Measurements from ENCODE around the gene STIM1.
"Not testable (repeated sequence)": the region's sequence is repeated elsewhere in the genome, so short reads cannot be mapped to it uniquely, and the experiment has no call there.

STIM1 gene

DNA sequence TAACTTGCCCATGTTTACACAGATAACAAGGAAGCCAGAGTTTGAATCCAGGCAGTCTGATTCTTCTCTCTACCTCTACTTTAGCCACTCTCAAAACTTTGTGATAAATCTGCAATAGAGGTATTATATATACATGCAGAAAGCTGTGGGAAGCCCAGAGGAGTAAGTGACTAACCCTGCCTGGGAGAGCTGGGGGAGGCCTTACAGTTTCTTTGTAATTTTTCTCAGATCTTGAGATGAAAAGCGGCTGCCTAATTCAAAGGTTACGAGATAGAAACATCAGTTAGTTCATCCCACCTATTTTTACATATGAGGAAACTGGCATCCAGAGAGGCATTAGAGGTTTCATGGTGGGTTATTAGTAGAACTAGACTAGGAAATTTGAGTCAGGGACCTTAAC is 4.9 kb downstream of the STIM1 start:
- TF ChIP-seq, protein P1, sequence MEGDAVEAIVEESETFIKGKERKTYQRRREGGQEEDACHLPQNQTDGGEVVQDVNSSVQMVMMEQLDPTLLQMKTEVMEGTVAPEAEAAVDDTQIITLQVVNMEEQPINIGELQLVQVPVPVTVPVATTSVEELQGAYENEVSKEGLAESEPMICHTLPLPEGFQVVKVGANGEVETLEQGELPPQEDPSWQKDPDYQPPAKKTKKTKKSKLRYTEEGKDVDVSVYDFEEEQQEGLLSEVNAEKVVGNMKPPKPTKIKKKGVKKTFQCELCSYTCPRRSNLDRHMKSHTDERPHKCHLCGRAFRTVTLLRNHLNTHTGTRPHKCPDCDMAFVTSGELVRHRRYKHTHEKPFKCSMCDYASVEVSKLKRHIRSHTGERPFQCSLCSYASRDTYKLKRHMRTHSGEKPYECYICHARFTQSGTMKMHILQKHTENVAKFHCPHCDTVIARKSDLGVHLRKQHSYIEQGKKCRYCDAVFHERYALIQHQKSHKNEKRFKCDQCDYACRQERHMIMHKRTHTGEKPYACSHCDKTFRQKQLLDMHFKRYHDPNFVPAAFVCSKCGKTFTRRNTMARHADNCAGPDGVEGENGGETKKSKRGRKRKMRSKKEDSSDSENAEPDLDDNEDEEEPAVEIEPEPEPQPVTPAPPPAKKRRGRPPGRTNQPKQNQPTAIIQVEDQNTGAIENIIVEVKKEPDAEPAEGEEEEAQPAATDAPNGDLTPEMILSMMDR (IDR thresholded peaks at IDR 0.05; ENCODE audit: low read depth, low read length, missing control alignments) = no peak
- H3K4me3 ChIP-seq (replicated peaks; ENCODE audit: low read depth, low read length) = no peak overlapping the region
- no peak for DNase-seq (ENCODE audit: extremely low read depth, low read depth)

DNA sequence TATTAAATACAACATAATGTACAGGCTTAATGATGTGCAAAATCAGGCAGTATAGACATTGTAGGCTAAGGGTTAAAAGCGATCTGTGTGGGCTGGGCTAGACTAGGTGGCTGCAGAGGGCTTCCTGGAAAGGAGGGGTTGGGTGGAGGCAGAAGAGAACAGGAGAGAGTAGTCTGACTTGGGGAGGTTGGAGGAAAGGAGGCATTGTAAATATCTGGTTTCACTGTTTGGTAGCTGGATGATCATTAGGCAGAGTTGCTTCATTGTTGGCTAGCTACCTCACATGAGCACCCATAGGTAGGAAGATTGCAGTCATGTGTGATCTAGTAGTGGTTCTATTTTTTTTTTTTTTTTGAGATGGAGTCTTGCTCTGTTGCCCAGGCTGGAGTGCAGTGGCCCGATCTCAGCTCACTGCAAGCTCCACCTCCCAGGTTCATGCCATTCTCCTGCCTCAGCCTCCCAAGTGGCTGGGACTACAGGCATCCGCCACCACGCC is 5.5 kb downstream of the STIM1 start:
- not testable (repeated sequence) for H3K4me3 ChIP-seq (replicated peaks; ENCODE audit: low read depth, low read length); DNase-seq (ENCODE audit: extremely low read depth, low read depth)

DNA sequence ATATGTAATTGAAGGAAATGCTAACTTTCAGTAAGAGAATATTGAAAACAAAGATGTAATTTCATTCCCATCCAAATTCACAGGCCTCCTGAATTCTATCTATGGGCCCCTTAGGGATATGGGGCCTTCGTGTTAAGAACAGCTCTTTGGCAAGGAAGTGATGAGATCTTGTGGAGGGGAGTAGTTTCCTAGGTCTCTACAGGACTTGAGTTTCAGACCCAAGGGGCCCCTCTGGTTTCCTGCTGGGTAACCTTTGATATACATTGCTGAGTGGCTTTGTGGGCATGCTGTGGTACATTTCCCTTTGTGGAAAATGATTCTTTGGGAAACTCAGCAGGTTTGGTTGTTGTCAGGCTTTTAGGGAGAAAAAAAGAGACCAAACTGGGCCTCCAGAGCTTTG is 6.2 kb downstream of the STIM1 start:
- no peak for DNase-seq (ENCODE audit: extremely low read depth, low read depth)
- TF ChIP-seq, protein P1 (IDR thresholded peaks at IDR 0.05; ENCODE audit: low read depth, low read length, missing control alignments) = no peak
- H3K4me3 ChIP-seq (replicated peaks; ENCODE audit: low read depth, low read length) = no peak overlapping the region

DNA sequence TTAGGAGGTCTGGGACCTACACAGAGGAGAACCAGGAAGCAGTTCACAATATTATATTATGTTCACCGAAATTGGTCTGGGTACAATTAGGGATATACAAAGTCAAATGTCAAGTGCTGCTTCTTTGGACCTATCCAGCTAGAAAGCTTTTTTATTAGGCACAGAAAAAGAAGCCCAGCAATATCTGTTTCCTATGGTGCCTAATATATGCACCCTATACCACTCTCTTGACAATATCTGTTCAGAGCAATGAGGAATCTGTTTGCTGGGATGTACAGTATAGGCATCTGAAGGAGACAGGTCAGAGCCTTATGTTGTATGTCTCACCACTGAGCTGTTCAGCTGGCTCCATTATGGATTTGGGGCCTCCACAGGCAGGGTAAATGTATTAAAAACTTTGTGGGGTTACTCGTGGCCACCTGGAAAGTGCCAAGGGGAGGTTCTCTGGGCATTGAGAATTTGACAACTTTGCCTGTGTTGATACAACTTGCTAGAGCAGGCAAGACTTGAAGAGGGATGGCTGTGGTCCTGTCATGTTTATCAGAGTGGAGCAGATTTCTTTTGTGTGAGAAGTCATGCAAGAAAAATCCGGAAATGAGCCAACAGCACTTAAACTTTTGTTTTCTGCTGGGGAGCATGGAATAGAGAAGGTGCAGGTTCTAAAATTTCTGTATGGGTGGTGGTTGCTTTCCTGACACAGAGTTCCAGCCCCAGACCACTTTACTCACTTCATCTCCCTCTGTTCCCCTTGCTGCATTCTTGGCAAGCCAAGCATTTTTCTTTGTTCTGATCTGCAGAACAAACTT is 10.1 kb downstream of the STIM1 start:
- H3K4me3 ChIP-seq (replicated peaks; ENCODE audit: low read depth, low read length) = no peak overlapping the region
- DNase-seq (ENCODE audit: extremely low read depth, low read depth) = no peak
- TF ChIP-seq, protein P1 (IDR thresholded peaks at IDR 0.05; ENCODE audit: low read depth, low read length, missing control alignments) = no peak

DNA sequence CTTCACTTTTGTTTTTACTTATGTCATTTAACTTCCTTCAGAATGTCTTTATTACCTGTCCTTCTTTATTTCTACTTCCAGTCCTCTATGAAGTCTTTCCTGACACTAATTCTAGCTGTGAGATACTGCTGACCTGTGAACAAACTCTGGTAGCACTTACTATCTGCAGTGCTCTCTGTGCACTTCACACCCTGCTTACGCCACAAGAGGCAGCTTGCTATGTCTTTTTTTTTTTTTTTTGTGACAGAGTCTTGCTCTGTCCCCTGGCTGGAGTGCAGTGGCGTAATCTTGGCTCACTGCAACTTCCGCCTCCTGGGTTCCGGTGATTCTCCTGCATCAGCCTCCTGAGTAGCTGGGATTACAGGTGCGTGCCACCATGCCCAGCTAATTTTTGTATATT is 10.7 kb downstream of the STIM1 start:
- H3K4me3 ChIP-seq (replicated peaks; ENCODE audit: low read depth, low read length) = no peak overlapping the region
- DNase-seq (ENCODE audit: extremely low read depth, low read depth) = no peak
- TF ChIP-seq, protein P1 (IDR thresholded peaks at IDR 0.05; ENCODE audit: low read depth, low read length, missing control alignments) = no peak

DNA sequence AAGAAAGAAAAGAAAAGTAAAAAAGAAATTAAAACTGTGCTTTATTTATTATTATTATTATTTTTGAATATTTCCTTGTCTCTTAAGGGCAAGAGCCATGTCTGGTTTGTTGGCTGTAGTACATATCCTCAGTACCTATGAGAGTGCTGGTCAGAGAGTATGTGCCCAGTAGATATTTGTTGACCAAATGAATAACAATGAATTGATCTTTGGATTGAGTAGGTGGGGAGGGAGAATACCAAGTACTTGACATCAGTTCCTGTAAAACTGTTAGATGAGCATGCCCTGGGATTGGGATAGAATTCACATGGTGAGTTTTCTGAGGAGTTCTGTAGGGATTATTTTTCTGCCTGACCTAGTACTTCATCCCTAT is 11.4 kb downstream of the STIM1 start:
- H3K4me3 ChIP-seq (replicated peaks; ENCODE audit: low read depth, low read length) = no peak overlapping the region
- TF ChIP-seq, protein P1 (IDR thresholded peaks at IDR 0.05; ENCODE audit: low read depth, low read length, missing control alignments) = no peak
- DNase-seq (ENCODE audit: extremely low read depth, low read depth) = no peak

DNA sequence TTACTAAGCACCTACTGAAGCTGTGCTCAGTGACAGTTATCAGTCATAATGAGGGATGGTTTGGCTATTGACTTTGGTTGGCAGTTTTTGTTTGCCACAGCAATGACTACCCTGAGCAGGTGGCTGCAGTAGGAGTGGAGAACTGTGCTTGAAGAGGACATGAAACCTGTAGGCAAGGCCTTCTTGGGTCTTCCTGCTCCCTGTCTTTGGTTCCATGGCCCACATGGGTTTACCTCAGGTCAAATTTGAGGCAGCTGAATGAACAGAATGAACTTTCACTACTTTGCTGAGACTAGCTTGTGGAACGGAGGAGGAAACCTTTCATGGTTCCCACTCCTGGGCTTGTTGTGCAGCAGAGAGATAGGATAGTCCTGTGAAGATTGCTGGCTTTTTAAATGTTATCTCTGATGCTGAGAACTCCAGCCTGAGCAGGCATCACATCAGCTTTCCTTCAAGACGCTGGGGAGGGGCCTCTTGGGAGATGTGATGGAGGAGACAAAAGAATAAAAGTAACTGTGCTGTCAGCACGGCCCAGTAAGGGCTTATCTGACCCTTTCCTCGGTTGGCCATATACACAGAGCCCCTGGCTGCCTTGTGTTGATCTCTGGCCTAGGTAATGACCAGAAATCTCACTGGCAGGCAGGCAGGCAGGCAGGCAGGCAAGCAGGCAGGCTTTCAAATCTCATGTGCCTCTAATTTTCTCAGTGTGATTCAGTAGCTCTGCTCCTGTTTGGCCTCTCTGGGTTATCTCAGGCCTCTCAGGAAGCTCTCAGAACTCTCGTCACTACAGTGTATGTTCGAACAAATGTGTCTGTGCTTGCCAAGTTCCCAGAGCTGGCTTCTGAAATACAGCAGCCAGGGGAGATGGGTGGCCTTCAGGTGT is 12.0 kb downstream of the STIM1 start:
- no peak overlapping the region for H3K4me3 ChIP-seq (replicated peaks; ENCODE audit: low read depth, low read length)
- TF ChIP-seq, protein P1 (IDR thresholded peaks at IDR 0.05; ENCODE audit: low read depth, low read length, missing control alignments) = no peak
- DNase-seq (ENCODE audit: extremely low read depth, low read depth) = no peak
